Measurements from ENCODE around the gene CLK4.

CLK4 gene

GRCh38 chr5:178563621-178564020, 63.2 kb downstream of the CLK4 start:
- no peak overlapping the region for H2AFZ ChIP-seq (ENCODE audit: low read depth, low read length)
- no peak overlapping the region for H3K23ac ChIP-seq (ENCODE audit: low read length in 2 of 2)
- H2BK120ac ChIP-seq (ENCODE audit: low read depth, low read length) = no peak overlapping the region
- no peak overlapping the region for H2BK12ac ChIP-seq (ENCODE audit: low read length in 2 of 2)
- no peak overlapping the region for H2BK15ac ChIP-seq (ENCODE audit: low read depth, poor library complexity, severe bottlenecking)
- no peak overlapping the region for H3K14ac ChIP-seq (ENCODE audit: low read length in 2 of 2)
- H3K79me1 ChIP-seq (replicated peaks; ENCODE audit: low read length, poor library complexity, severe bottlenecking) = no peaks in the 10 kb centered on the region
- no peak overlapping the region for H4K91ac ChIP-seq (ENCODE audit: low read length)
- 76% methylated on average over 8 of the region's 8 CpGs for WGBS
- H2BK5ac ChIP-seq (ENCODE audit: low read depth, low read length, poor library complexity, severe bottlenecking) = no peak overlapping the region
- H3K4me3 ChIP-seq (ENCODE audit: insufficient read depth in 1 of 2, low read depth in 1 of 2, low read length in 2 of 2) = no peak overlapping the region
- H4K8ac ChIP-seq (ENCODE audit: low read length) = no peak overlapping the region
- H2AK5ac ChIP-seq (ENCODE audit: low read length, severe bottlenecking) = no peak overlapping the region
- H3K27me3 ChIP-seq (ENCODE audit: control insufficient read depth in 1 of 2, insufficient read depth in 1 of 2, low read length in 2 of 2) = peaks cover 0 to 18% of the 10 kb centered on the region in 2 experiments
- no peaks in the 10 kb centered on the region for H3K36me3 ChIP-seq (ENCODE audit: control insufficient read depth in 1 of 2, insufficient read depth in 2 of 2, low read depth in 1 of 2, low read length in 2 of 2)
- H3K4me1 ChIP-seq (ENCODE audit: control insufficient read depth, insufficient read depth, low read depth, low read length) = no peaks in the 10 kb centered on the region
- peaks cover 4% of the 10 kb centered on the region for H3K9me3 ChIP-seq (ENCODE audit: control insufficient read depth, low read length)
- DNase-seq = no peak
- H3K27ac ChIP-seq (ENCODE audit: low read length, poor library complexity, severe bottlenecking) = no peak overlapping the region
- H3K18ac ChIP-seq (ENCODE audit: low read depth in 1 of 2, low read length in 2 of 2) = no peak overlapping the region
- H3K4me2 ChIP-seq (ENCODE audit: low read length, poor library complexity, severe bottlenecking) = no peak overlapping the region
- no peak overlapping the region for H3K4ac ChIP-seq (ENCODE audit: low read depth in 1 of 2, low read length in 2 of 2)
- H3K9ac ChIP-seq (ENCODE audit: low read length) = no peak overlapping the region

- no peak overlapping the region for H3K23ac ChIP-seq (ENCODE audit: low read length in 2 of 2)
- no peak overlapping the region for H2BK12ac ChIP-seq (ENCODE audit: low read length in 2 of 2)
- no peaks in the 10 kb centered on the region for H3K36me3 ChIP-seq (ENCODE audit: control insufficient read depth in 1 of 2, insufficient read depth in 2 of 2, low read depth in 1 of 2, low read length in 2 of 2)
- no peak overlapping the region for H3K4me3 ChIP-seq (ENCODE audit: insufficient read depth in 1 of 2, low read depth in 1 of 2, low read length in 2 of 2)
- H2AK5ac ChIP-seq (ENCODE audit: low read length, severe bottlenecking) = no peak overlapping the region
- H3K4me2 ChIP-seq (ENCODE audit: low read length, poor library complexity, severe bottlenecking) = no peak overlapping the region
- H2BK5ac ChIP-seq (ENCODE audit: low read depth, low read length, poor library complexity, severe bottlenecking) = no peak overlapping the region
- no peak overlapping the region for H2BK15ac ChIP-seq (ENCODE audit: low read depth, poor library complexity, severe bottlenecking)
- no peak overlapping the region for H3K9ac ChIP-seq (ENCODE audit: low read length)
- H2AFZ ChIP-seq (ENCODE audit: low read depth, low read length) = no peak overlapping the region
- peaks cover 2% of the 10 kb centered on the region for H3K9me3 ChIP-seq (ENCODE audit: control insufficient read depth, low read length)
- peaks cover 0 to 13% of the 10 kb centered on the region in 2 experiments for H3K27me3 ChIP-seq (ENCODE audit: control insufficient read depth in 1 of 2, insufficient read depth in 1 of 2, low read length in 2 of 2)
- no peak overlapping the region for H3K27ac ChIP-seq (ENCODE audit: low read length, poor library complexity, severe bottlenecking)
- H3K14ac ChIP-seq (ENCODE audit: low read length in 2 of 2) = no peak overlapping the region
- no peak overlapping the region for H3K18ac ChIP-seq (ENCODE audit: low read depth in 1 of 2, low read length in 2 of 2)
- no peak for DNase-seq
- H4K8ac ChIP-seq (ENCODE audit: low read length) = no peak overlapping the region
- no peaks in the 10 kb centered on the region for H3K4me1 ChIP-seq (ENCODE audit: control insufficient read depth, insufficient read depth, low read depth, low read length)
- WGBS = 84% methylated on average over 23 of the region's 23 CpGs
- no peak overlapping the region for H4K91ac ChIP-seq (ENCODE audit: low read length)
- H2BK120ac ChIP-seq (ENCODE audit: low read depth, low read length) = no peak overlapping the region
- no peaks in the 10 kb centered on the region for H3K79me1 ChIP-seq (replicated peaks; ENCODE audit: low read length, poor library complexity, severe bottlenecking)
- no peak overlapping the region for H3K4ac ChIP-seq (ENCODE audit: low read depth in 1 of 2, low read length in 2 of 2)
These were observed 65.0 kb downstream of the CLK4 start for GRCh38 chr5:178561746-178562264.

- 71% methylated on average over 7 of the region's 7 CpGs for WGBS
- no peak overlapping the region for H2BK15ac ChIP-seq (ENCODE audit: low read depth, poor library complexity, severe bottlenecking)
These were observed 65.9 kb downstream of the CLK4 start for GRCh38 chr5:178560911-178561310.

GRCh38 chr5:178557416-178557815, 69.4 kb downstream of the CLK4 start:
- Histone ChIP-seq H3K9me3 (ENCODE audit: control insufficient read depth, low read length) (peaks cover 2% of the 10 kb centered on the region), H2AK5ac (ENCODE audit: low read length, severe bottlenecking) (no peak overlapping the region), H2BK12ac (ENCODE audit: low read length in 2 of 2) (no peak overlapping the region), H3K27me3 (ENCODE audit: control insufficient read depth in 1 of 2, insufficient read depth in 1 of 2, low read length in 2 of 2) (peaks cover 0 to 18% of the 10 kb centered on the region in 2 experiments), H3K4me1 (ENCODE audit: control insufficient read depth, insufficient read depth, low read depth, low read length) (no peaks in the 10 kb centered on the region), H2AFZ (ENCODE audit: low read depth, low read length) (no peak overlapping the region), H3K79me1 (replicated peaks; ENCODE audit: low read length, poor library complexity, severe bottlenecking) (no peaks in the 10 kb centered on the region), H3K4ac (ENCODE audit: low read depth in 1 of 2, low read length in 2 of 2) (no peak overlapping the region), H4K91ac (ENCODE audit: low read length) (no peak overlapping the region), H2BK15ac (ENCODE audit: low read depth, poor library complexity, severe bottlenecking) (peak overlapping the region; percentile 40), H3K14ac (ENCODE audit: low read length in 2 of 2) (no peak overlapping the region), H3K18ac (ENCODE audit: low read depth in 1 of 2, low read length in 2 of 2) (no peak overlapping the region), H3K9ac (ENCODE audit: low read length) (no peak overlapping the region), H4K8ac (ENCODE audit: low read length) (no peak overlapping the region), H2BK5ac (ENCODE audit: low read depth, low read length, poor library complexity, severe bottlenecking) (no peak overlapping the region), H2BK120ac (ENCODE audit: low read depth, low read length) (no peak overlapping the region), H3K27ac (ENCODE audit: low read length, poor library complexity, severe bottlenecking) (no peak overlapping the region), H3K36me3 (ENCODE audit: control insufficient read depth in 1 of 2, insufficient read depth in 2 of 2, low read depth in 1 of 2, low read length in 2 of 2) (no peaks in the 10 kb centered on the region), H3K23ac (ENCODE audit: low read length in 2 of 2) (no peak overlapping the region), H3K4me2 (ENCODE audit: low read length, poor library complexity, severe bottlenecking) (no peak overlapping the region), H3K4me3 (ENCODE audit: insufficient read depth in 1 of 2, low read depth in 1 of 2, low read length in 2 of 2) (no peak overlapping the region)
- DNase-seq = no peak
- WGBS = 89% methylated on average over 11 of the region's 11 CpGs

More at GRCh38 chr5:178560911-178561310, 65.9 kb downstream of the CLK4 start:
- no peak overlapping the region for H3K4ac ChIP-seq (ENCODE audit: low read depth in 1 of 2, low read length in 2 of 2)
- no peaks in the 10 kb centered on the region for H3K79me1 ChIP-seq (replicated peaks; ENCODE audit: low read length, poor library complexity, severe bottlenecking)
- H3K4me2 ChIP-seq (ENCODE audit: low read length, poor library complexity, severe bottlenecking) = no peak overlapping the region
- no peak for DNase-seq
- no peak overlapping the region for H3K27ac ChIP-seq (ENCODE audit: low read length, poor library complexity, severe bottlenecking)
- H3K18ac ChIP-seq (ENCODE audit: low read depth in 1 of 2, low read length in 2 of 2) = no peak overlapping the region
- no peak overlapping the region for H3K4me3 ChIP-seq (ENCODE audit: insufficient read depth in 1 of 2, low read depth in 1 of 2, low read length in 2 of 2)
- no peak overlapping the region for H3K9ac ChIP-seq (ENCODE audit: low read length)
- no peak overlapping the region for H3K14ac ChIP-seq (ENCODE audit: low read length in 2 of 2)
- H2BK120ac ChIP-seq (ENCODE audit: low read depth, low read length) = no peak overlapping the region
- peaks cover 2% of the 10 kb centered on the region for H3K9me3 ChIP-seq (ENCODE audit: control insufficient read depth, low read length)
- H4K91ac ChIP-seq (ENCODE audit: low read length) = no peak overlapping the region
- H2AFZ ChIP-seq (ENCODE audit: low read depth, low read length) = no peak overlapping the region
- no peak overlapping the region for H2BK5ac ChIP-seq (ENCODE audit: low read depth, low read length, poor library complexity, severe bottlenecking)
- H3K27me3 ChIP-seq (ENCODE audit: control insufficient read depth in 1 of 2, insufficient read depth in 1 of 2, low read length in 2 of 2) = peaks cover 0 to 13% of the 10 kb centered on the region in 2 experiments
- no peaks in the 10 kb centered on the region for H3K4me1 ChIP-seq (ENCODE audit: control insufficient read depth, insufficient read depth, low read depth, low read length)
- no peak overlapping the region for H2BK12ac ChIP-seq (ENCODE audit: low read length in 2 of 2)
- no peak overlapping the region for H3K23ac ChIP-seq (ENCODE audit: low read length in 2 of 2)
- H3K36me3 ChIP-seq (ENCODE audit: control insufficient read depth in 1 of 2, insufficient read depth in 2 of 2, low read depth in 1 of 2, low read length in 2 of 2) = no peaks in the 10 kb centered on the region
- H4K8ac ChIP-seq (ENCODE audit: low read length) = no peak overlapping the region
- no peak overlapping the region for H2AK5ac ChIP-seq (ENCODE audit: low read length, severe bottlenecking)

Measured in mesenchymal stem cell (in vitro differentiated cells and primary cell).